GM21825 (cell line): Measurements from ENCODE around the gene ARRB1.
"Not testable (repeated sequence)": the region's sequence is repeated elsewhere in the genome, so short reads cannot be mapped to it uniquely, and the experiment has no call there.

ENCODE experiments used
- ATAC-seq: cut with Tn5 transposase; IDR thresholded peaks from one replicate; pipeline ENCODE4 v1.9.1; 2021; ENCODE audit warnings: mild to moderate bottlenecking, moderate library complexity; ENCODE audit not compliant: unreplicated experiment

ARRB1 gene

GRCh38 chr11:75277211-75277805, 74.2 kb downstream of the ARRB1 start:
- ATAC-seq = no peak

GRCh38 chr11:75276686-75277085, 74.8 kb downstream of the ARRB1 start:
- no peak for ATAC-seq

GRCh38 chr11:75276186-75276585, 75.3 kb downstream of the ARRB1 start:
- no peak for ATAC-seq

GRCh38 chr11:75275581-75275980, 75.9 kb downstream of the ARRB1 start:
- ATAC-seq = no peak

GRCh38 chr11:75274716-75275115, 76.7 kb downstream of the ARRB1 start:
- not testable (repeated sequence) for ATAC-seq

- no peak for ATAC-seq
These were observed 77.8 kb downstream of the ARRB1 start for GRCh38 chr11:75273411-75274391.

GRCh38 chr11:75272821-75273301, 78.6 kb downstream of the ARRB1 start:
- no peak for ATAC-seq

GRCh38 chr11:75272391-75272790, 79.1 kb downstream of the ARRB1 start:
- no peak for ATAC-seq

- no peak for ATAC-seq
These were observed 79.7 kb downstream of the ARRB1 start for GRCh38 chr11:75271730-75272129.

GRCh38 chr11:75270896-75271418, 80.5 kb downstream of the ARRB1 start:
- no peak for ATAC-seq

- ATAC-seq = no peak
These were observed 81.6 kb downstream of the ARRB1 start for GRCh38 chr11:75269896-75270295.

GRCh38 chr11:75269367-75269660, 82.1 kb downstream of the ARRB1 start:
- no peak for ATAC-seq

- ATAC-seq = no peak
These were observed 82.7 kb downstream of the ARRB1 start for GRCh38 chr11:75268626-75269366.

- ATAC-seq = no peak
These were observed 84.1 kb downstream of the ARRB1 start for GRCh38 chr11:75267171-75267970.

GRCh38 chr11:75265851-75266531, 85.5 kb downstream of the ARRB1 start:
- no peak for ATAC-seq

- ATAC-seq = no peak
These were observed 86.5 kb downstream of the ARRB1 start for GRCh38 chr11:75264971-75265370.

GRCh38 chr11:75264356-75264755, 87.1 kb downstream of the ARRB1 start:
- ATAC-seq = no peak

GRCh38 chr11:75263944-75264349, 87.5 kb downstream of the ARRB1 start:
- ATAC-seq = no peak

GRCh38 chr11:75262961-75263852, 88.3 kb downstream of the ARRB1 start:
- ATAC-seq = no peak
